ENCODE results near the gene CILP.

GRCh38 chr15:65147902-65148301 is 63.4 kb downstream of the CILP start:
- TF ChIP-seq CTCF (IDR thresholded peaks at IDR 0.05) (no peak), POLR2A (IDR thresholded peaks at IDR 0.05) (no peak)

Measured in Peyer's patch (tissue), 4 donors.